Testis (tissue), 2 donors: ENCODE measurements around the gene C10orf53.

Experiments used
- CTCF ChIP-seq, 3 experiments: fragments of 450-650 bp in 2 of 3; fragments of 200-600 bp in 1 of 3; sonication (generic) in 1 of 3; IDR thresholded peaks; one replicate each; pipeline ENCODE4 v1.5.1; 2016 to 2019; ENCODE audit warnings: antibody characterized with exemption in 3 of 3, mild to moderate bottlenecking in 2 of 3, moderate library complexity in 1 of 3
- POLR2A ChIP-seq: fragments of 450-650 bp; IDR thresholded peaks from one replicate; pipeline ENCODE4 v1.6.1; 2017; ENCODE audit warnings: antibody characterized with exemption, mild to moderate bottlenecking, moderate library complexity

- no peak for TF ChIP-seq CTCF (IDR thresholded peaks at IDR 0.05)
- TF ChIP-seq POLR2A = no peak
These were observed 46.0 kb upstream of the C10orf53 start for GRCh38 chr10:49633327-49634068.
